ENCODE results near the gene EPM2A.

The EPM2A gene

DNA sequence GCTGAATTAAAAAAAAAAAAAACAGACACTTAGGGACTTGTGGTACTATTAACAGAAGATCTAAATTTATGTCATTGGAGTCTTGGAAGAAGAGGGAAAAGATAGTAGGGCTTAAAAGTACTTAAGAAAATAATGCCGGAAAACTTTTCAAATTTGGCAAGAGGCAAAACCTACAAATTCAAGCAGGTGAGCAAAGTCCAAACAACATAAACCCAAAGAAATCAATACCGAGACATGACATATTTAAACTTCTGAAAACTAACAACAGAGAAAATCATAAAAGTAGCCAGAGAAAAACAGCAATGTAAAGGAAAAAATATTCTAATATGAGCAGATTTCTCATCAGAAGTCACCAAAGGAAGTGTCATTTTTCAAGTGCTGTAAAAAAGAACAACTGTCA is 44.4 kb downstream of the EPM2A start:
- DNase-seq (ENCODE audit: low read depth) = no peak
- TF ChIP-seq, protein P1, sequence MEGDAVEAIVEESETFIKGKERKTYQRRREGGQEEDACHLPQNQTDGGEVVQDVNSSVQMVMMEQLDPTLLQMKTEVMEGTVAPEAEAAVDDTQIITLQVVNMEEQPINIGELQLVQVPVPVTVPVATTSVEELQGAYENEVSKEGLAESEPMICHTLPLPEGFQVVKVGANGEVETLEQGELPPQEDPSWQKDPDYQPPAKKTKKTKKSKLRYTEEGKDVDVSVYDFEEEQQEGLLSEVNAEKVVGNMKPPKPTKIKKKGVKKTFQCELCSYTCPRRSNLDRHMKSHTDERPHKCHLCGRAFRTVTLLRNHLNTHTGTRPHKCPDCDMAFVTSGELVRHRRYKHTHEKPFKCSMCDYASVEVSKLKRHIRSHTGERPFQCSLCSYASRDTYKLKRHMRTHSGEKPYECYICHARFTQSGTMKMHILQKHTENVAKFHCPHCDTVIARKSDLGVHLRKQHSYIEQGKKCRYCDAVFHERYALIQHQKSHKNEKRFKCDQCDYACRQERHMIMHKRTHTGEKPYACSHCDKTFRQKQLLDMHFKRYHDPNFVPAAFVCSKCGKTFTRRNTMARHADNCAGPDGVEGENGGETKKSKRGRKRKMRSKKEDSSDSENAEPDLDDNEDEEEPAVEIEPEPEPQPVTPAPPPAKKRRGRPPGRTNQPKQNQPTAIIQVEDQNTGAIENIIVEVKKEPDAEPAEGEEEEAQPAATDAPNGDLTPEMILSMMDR (IDR thresholded peaks at IDR 0.05; ENCODE audit: control insufficient read depth, insufficient read depth, low read depth, low read length, missing control alignments) = no peak
- H3K4me3 ChIP-seq (ENCODE audit: control insufficient read depth, low read depth, low read length) = no peak overlapping the region

DNA sequence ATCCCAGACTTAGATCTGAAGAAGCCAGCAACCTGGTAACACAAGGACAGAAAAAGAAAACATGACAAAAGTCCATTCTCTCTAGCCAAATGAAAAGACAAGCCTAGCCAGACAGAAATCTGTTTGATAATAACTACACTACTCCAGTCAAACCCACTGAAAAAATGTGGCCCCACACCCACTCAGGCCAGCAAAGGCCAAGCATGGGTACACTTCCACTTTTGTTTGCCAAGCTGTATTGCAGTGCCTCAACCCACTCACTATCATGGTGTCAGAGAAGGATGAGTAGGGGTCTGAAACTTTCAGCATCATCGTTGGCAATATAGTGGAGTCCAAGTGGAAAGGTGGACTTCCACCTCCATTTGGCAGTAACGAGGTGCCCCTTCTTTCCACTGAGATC is 45.8 kb downstream of the EPM2A start:
- H3K4me3 ChIP-seq (ENCODE audit: control insufficient read depth, low read depth, low read length) = no peak overlapping the region
- no peak for DNase-seq (ENCODE audit: low read depth)
- TF ChIP-seq, protein P1 (IDR thresholded peaks at IDR 0.05; ENCODE audit: control insufficient read depth, insufficient read depth, low read depth, low read length, missing control alignments) = no peak

DNA sequence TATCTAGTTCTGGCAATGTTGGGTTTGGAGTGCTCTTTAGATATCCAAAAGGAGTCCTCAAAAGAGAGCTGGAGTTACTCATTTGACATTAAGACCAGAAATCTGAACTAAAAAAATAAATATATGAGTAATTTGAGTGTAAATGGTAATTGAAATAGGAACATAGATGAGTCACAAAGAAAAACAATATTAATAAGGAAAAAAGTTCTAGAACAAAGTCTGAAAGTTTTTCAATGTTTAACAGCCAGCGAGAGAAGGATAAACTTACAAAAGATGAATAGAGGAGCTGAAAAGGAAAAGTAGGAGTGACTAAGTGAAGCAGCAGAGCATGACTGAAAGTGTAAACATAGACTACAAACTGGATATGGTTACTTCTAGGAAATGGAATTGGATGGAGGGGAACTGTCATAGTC is 46.8 kb downstream of the EPM2A start:
- H3K4me3 ChIP-seq (ENCODE audit: control insufficient read depth, low read depth, low read length) = no peak overlapping the region
- TF ChIP-seq, protein P1 (IDR thresholded peaks at IDR 0.05; ENCODE audit: control insufficient read depth, insufficient read depth, low read depth, low read length, missing control alignments) = no peak
- no peak for DNase-seq (ENCODE audit: low read depth)

DNA sequence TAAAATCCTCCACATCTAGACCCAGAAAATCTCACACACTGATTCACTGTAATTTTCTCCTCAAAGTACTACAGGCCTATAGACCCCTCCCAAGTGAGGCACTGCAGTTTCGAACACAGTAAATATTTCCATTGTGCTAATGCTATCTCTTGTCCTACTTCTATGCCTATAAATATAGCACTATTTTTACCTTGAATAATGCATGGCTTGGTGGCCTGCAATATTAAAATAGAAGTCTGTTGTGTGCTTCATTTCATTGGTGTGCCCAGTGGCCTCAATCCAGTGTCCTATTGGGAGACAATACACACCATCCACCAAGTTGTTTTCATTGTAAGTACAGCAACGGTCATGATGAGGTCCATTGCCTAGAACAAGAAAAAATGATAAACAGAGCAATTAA is 49.4 kb downstream of the EPM2A start:
- H3K4me3 ChIP-seq (ENCODE audit: control insufficient read depth, low read depth, low read length) = no peak overlapping the region
- TF ChIP-seq, protein P1 (IDR thresholded peaks at IDR 0.05; ENCODE audit: control insufficient read depth, insufficient read depth, low read depth, low read length, missing control alignments) = no peak
- no peak for DNase-seq (ENCODE audit: low read depth)

DNA sequence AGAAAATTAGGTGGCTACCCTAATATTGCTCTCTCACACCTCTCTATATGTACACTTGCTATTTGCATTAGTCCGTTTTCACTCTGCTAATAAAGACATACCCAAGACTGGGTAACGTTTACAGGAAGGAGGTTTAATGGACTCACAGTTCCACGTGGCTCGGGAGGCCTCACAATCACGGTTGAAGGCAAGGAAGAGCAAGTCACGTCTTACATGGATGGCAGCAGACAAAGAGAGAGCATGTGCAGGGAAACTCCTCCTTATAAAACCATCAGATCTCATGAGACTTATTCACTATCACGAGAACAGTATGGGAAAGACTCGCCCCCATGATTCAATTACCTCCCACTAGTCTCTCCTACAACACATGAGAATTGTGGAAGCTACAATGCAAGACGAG is 53.4 kb downstream of the EPM2A start:
- TF ChIP-seq, protein P1 (IDR thresholded peaks at IDR 0.05; ENCODE audit: control insufficient read depth, insufficient read depth, low read depth, low read length, missing control alignments) = no peak
- no peak for DNase-seq (ENCODE audit: low read depth)
- no peak overlapping the region for H3K4me3 ChIP-seq (ENCODE audit: control insufficient read depth, low read depth, low read length)

DNA sequence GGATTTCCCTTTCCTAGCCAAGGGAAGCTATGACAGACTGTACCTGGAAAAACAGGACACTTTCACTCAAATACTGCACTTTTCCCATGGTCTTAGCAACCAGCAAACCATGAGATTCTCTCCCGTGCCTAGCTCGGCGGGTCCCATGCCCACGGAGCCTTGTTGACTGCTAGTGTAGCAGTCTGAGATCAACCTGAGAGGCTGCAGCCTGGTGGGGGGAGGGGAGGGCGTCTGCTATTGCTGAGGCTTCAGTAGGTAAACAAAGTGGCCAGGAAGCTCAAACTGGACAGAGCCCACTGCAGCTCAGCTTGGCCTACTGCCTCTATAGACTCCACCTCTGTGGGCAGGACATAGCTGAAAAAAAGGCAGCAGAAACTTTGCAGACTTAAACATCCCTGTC is 61.8 kb downstream of the EPM2A start:
- no peak overlapping the region for H3K4me3 ChIP-seq (ENCODE audit: control insufficient read depth, low read depth, low read length)
- TF ChIP-seq, protein P1 (IDR thresholded peaks at IDR 0.05; ENCODE audit: control insufficient read depth, insufficient read depth, low read depth, low read length, missing control alignments) = no peak
- no peak for DNase-seq (ENCODE audit: low read depth)

DNA sequence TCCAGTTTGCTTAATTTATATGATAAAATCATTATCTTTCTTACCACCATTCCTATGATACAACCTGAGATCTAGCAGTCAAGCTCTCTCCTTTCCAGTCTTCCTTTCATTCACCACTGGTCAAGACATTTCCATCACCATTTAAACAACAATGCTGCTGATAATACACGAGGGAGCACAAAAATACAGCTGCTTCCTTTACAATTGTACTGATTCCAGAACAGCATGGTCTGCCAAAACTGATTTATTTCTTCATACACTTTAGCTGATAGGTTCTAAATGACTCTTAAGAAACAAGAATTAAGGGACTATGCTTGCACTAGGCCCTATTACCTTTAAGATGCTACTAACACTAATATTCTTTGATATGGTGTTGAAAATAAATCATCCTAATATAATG is 65.0 kb downstream of the EPM2A start:
- TF ChIP-seq, protein P1 (IDR thresholded peaks at IDR 0.05; ENCODE audit: control insufficient read depth, insufficient read depth, low read depth, low read length, missing control alignments) = no peak
- DNase-seq (ENCODE audit: low read depth) = no peak
- no peak overlapping the region for H3K4me3 ChIP-seq (ENCODE audit: control insufficient read depth, low read depth, low read length)

Data from AG09309 (cell line).